A673 (cell line): ENCODE results near the gene SEC16B. TPM values are rescaled to one million over a fixed set of nuclear protein-coding genes. Genes with fewer than 3 reads are reported as not detected.

Experiments
- BruUV-seq: library from RNA; stranded (reverse); fragments of 400-500 nt; replicated peaks from 2 replicates; lab custom pipeline; 2021; lab: Mats Ljungman, UMichigan
- CTCF ChIA-PET: fragments of 300-600 bp; sonication (Branson Sonifier 250); formaldehyde crosslinking; loops from one replicate; lab custom pipeline; 2022; ENCODE audit warnings: antibody characterized with exemption; lab: Charles Lee
- POLR2A ChIA-PET: fragments of 300-600 bp; sonication (Branson Sonifier 250); formaldehyde crosslinking; loops from one replicate; lab custom pipeline; 2022; ENCODE audit warnings: antibody characterized with exemption; ENCODE audit not compliant: low non-redundant PET; lab: Charles Lee
- DNase-seq: peaks from one replicate; pipeline ENCODE4 v3.0.0-alpha.2; 2015; ENCODE audit warnings: low spot score
- H3K27ac ChIP-seq: fragments of 200-600 bp; sonication (generic); 2 replicates; pipeline ENCODE4 v1.5.1; 2016; ENCODE audit warnings: mixed run types, low read depth, mild to moderate bottlenecking, mixed read lengths, antibody characterized with exemption, low read length; ENCODE audit not compliant: poor library complexity, severe bottlenecking
- H3K27me3 ChIP-seq: fragments of 200-600 bp; sonication (generic); replicated peaks from 2 replicates; pipeline ENCODE4 v1.6.1; 2017; ENCODE audit warnings: mixed run types, low read depth, mild to moderate bottlenecking, mixed read lengths, antibody characterized with exemption, low read length; ENCODE audit not compliant: insufficient read depth, poor library complexity
- H3K36me3 ChIP-seq: fragments of 200-600 bp; sonication (generic); 2 replicates; pipeline ENCODE4 v1.6.1; 2016; ENCODE audit warnings: mixed run types, mild to moderate bottlenecking, mixed read lengths, antibody characterized with exemption, low read length; ENCODE audit not compliant: insufficient read depth, poor library complexity, severe bottlenecking
- H3K4me1 ChIP-seq: fragments of 200-600 bp; sonication (generic); 2 replicates; pipeline ENCODE4 v1.6.1; 2017; ENCODE audit warnings: mixed run types, mild to moderate bottlenecking, mixed read lengths, antibody characterized with exemption, low read length; ENCODE audit not compliant: insufficient read depth, poor library complexity, severe bottlenecking
- H3K4me3 ChIP-seq: fragments of 200-600 bp; sonication (generic); 2 replicates; pipeline ENCODE4 v1.5.1; 2016; ENCODE audit warnings: low read depth, mixed run types, mild to moderate bottlenecking, mixed read lengths, low read length; ENCODE audit not compliant: poor library complexity, severe bottlenecking
- H3K9me3 ChIP-seq: fragments of 200-600 bp; sonication (generic); 2 replicates; pipeline ENCODE4 v1.6.1; 2016; ENCODE audit warnings: mixed run types, low read depth, mild to moderate bottlenecking, mixed read lengths, antibody characterized with exemption, low read length; ENCODE audit not compliant: poor library complexity, severe bottlenecking
- EZH2 ChIP-seq: fragments of 200-600 bp; sonication (generic); IDR thresholded peaks from 2 replicates; pipeline ENCODE4 v1.6.1; 2017; ENCODE audit warnings: borderline replicate concordance, low read depth, mild to moderate bottlenecking, mixed read lengths, antibody characterized with exemption, low read length; ENCODE audit not compliant: poor library complexity, severe bottlenecking
- intact Hi-C: fragments of 100-400 bp; cut with micrococcal nuclease; formaldehyde crosslinking; loops from one replicate; pipeline ENCODE4 v1.10.0; 2022; ENCODE audit not compliant: unreplicated experiment
- total RNA-seq: library from RNA; stranded (reverse); gene quantifications from 2 replicates; pipeline ENCODE4 v1.2.3, GENCODE V29; 2021
- TF ChIP-seq, protein P1 (sequence below): fragments of 300-800, 200-600 bp; sonication (generic); conservative IDR thresholded peaks from 2 replicates; pipeline ENCODE4 v1.5.1; 2017; ENCODE audit warnings: low read depth, mild to moderate bottlenecking, antibody characterized with exemption, low read length, moderate library complexity, mixed read lengths

SEC16B gene
- total RNA-seq, 1 experiment from 2014 or later, result 1.3 TPM

- H3K27ac ChIP-seq, result no peak overlapping the region
- no peaks in the 10 kb centered on the region for H3K27me3 ChIP-seq
- peaks cover 6% of the 10 kb centered on the region for H3K4me1 ChIP-seq
- intact Hi-C loops, result loop anchor here (10.0 kb wide), 1 partner anchor 491 kb away; no protein-coding TSS in a partner anchor
- POLR2A ChIA-PET, result no interaction called here
- CTCF ChIA-PET, result interaction anchor here (0.7 kb wide), 1 partner anchor 909 kb away, joined by 4 read pairs; no protein-coding TSS in a partner anchor
- H3K9me3 ChIP-seq, result no peaks in the 10 kb centered on the region
- TF ChIP-seq, protein P1, sequence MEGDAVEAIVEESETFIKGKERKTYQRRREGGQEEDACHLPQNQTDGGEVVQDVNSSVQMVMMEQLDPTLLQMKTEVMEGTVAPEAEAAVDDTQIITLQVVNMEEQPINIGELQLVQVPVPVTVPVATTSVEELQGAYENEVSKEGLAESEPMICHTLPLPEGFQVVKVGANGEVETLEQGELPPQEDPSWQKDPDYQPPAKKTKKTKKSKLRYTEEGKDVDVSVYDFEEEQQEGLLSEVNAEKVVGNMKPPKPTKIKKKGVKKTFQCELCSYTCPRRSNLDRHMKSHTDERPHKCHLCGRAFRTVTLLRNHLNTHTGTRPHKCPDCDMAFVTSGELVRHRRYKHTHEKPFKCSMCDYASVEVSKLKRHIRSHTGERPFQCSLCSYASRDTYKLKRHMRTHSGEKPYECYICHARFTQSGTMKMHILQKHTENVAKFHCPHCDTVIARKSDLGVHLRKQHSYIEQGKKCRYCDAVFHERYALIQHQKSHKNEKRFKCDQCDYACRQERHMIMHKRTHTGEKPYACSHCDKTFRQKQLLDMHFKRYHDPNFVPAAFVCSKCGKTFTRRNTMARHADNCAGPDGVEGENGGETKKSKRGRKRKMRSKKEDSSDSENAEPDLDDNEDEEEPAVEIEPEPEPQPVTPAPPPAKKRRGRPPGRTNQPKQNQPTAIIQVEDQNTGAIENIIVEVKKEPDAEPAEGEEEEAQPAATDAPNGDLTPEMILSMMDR, result no peak
- TF ChIP-seq EZH2, result no peak
- no TSS peak for BruUV-seq
- DNase-seq, result no peak
- no peaks in the 10 kb centered on the region for H3K36me3 ChIP-seq
- no peak overlapping the region for H3K4me3 ChIP-seq
These were observed 54.2 kb downstream of the SEC16B start for GRCh38 chr1:177915641-177916040.

- H3K27ac ChIP-seq, result no peak overlapping the region
- TF ChIP-seq EZH2, result no peak
- TF ChIP-seq, protein P1, result no peak
- no peak for DNase-seq
- POLR2A ChIA-PET, result no interaction called here
- H3K4me1 ChIP-seq, result peaks cover 6% of the 10 kb centered on the region
- H3K36me3 ChIP-seq, result no peaks in the 10 kb centered on the region
- H3K4me3 ChIP-seq, result no peak overlapping the region
- CTCF ChIA-PET, result no interaction called here
- H3K9me3 ChIP-seq, result no peaks in the 10 kb centered on the region
- no TSS peak for BruUV-seq
- intact Hi-C loops, result loop anchor here (10.0 kb wide), 1 partner anchor 490 kb away; no protein-coding TSS in a partner anchor
- no peaks in the 10 kb centered on the region for H3K27me3 ChIP-seq
These were observed 55.3 kb downstream of the SEC16B start for GRCh38 chr1:177914603-177915002.

DNA sequence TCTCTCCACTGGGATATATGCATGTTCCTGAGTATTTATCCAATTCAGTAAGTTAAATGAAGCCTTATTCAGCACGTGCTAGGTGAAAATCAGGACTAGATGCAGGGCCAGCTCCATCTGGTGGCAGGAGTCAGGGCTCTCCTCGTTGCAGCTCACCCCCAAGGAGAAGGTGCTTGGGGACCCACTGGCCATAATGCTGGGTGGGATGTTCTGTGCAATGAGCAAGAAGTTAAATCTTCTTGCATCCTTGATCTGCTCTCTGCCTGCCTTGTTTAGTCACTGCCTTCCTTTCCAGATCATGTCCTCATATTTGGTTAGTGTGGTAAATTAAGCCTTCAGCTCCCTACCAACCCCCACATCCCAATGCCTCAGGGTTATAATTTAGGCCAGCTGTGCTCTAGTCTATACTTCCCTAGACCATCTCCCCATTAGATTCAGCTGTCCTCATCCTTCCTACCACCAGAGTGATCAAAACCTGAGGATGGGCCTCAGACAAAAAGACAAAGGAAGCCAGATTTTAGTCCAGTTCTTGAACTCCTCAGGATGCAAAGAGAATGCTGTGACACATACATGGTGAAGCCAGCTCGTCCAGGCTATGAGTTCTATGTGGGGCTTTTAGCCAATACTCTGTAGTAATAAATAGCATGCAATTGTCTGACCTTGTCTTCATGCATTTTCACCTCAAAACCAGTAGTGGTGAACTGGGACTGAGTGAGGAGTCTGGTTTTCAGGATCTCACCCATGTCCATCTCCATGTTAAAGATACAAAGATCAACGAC lies 55.9 kb downstream of the SEC16B start:
- no TSS peak for BruUV-seq
- ChIA-PET CTCF (interaction anchor here (0.7 to 1.1 kb wide), 3 partner anchors 732 to 1031 kb away, joined by 3 to 4 read pairs (median 3); no protein-coding TSS in a partner anchor), POLR2A (no interaction called here)
- peak; percentile 84 for DNase-seq
- H3K27ac ChIP-seq, result no peak overlapping the region
- H3K36me3 ChIP-seq, result no peaks in the 10 kb centered on the region
- intact Hi-C loops, result loop anchor here (1.0 to 10.0 kb wide), 3 partner anchors 133 to 1017 kb away; no protein-coding TSS in a partner anchor
- no peaks in the 10 kb centered on the region for H3K27me3 ChIP-seq
- H3K4me3 ChIP-seq, result no peak overlapping the region
- H3K4me1 ChIP-seq, result peaks cover 6% of the 10 kb centered on the region
- no peak for TF ChIP-seq EZH2
- TF ChIP-seq, protein P1, result peak; percentile 82
- H3K9me3 ChIP-seq, result no peaks in the 10 kb centered on the region
